Activated T-cell treated with anti-CD3 and anti-CD28 coated beads, Interleukin-2, amount 50 U/mL, for 4 hours (primary cell): Measurements from ENCODE around the gene INPP4A. TPM values are rescaled to one million over a fixed set of nuclear protein-coding genes. Genes with fewer than 3 reads are reported as not detected.
"Not testable (repeated sequence)": the region's sequence is repeated elsewhere in the genome, so short reads cannot be mapped to it uniquely, and the experiment has no call there.

Source experiments
- ATAC-seq, 2 donors: fragments of 200-7000 bp; cut with Tn5 transposase; one replicate each; pipeline ENCODE4 v1.10.0; 2021
- DNase-seq: peaks from one replicate; pipeline ENCODE4 v3.0.0-alpha.2; 2020
- H3K27me3 Mint-ChIP-seq: one replicate; pipeline ENCODE4 v1.8.0; 2021; ENCODE audit warnings: low read depth, mixed read lengths
- H3K36me3 Mint-ChIP-seq: one replicate; pipeline ENCODE4 v1.8.0; 2022; ENCODE audit warnings: mixed read lengths; ENCODE audit not compliant: insufficient read depth
- H3K4me1 Mint-ChIP-seq: one replicate; pipeline ENCODE4 v1.8.0; 2021; ENCODE audit warnings: low read depth, mixed read lengths
- H3K4me3 Mint-ChIP-seq: one replicate; pipeline ENCODE4 v1.8.0; 2021; ENCODE audit warnings: mild to moderate bottlenecking, moderate library complexity, mixed read lengths
- H3K9me3 Mint-ChIP-seq: one replicate; pipeline ENCODE4 v1.8.0; 2021; ENCODE audit warnings: mixed read lengths
- total RNA-seq, 3 donors: library from RNA; stranded (reverse); gene quantifications; one replicate each; pipeline ENCODE4 v1.2.1, GENCODE V29; 2021

INPP4A gene
- total RNA-seq, 3 donors from 2014 or later: 17.3 to 24.0 (median 17.3) TPM

GRCh38 chr2:98419977-98420725, 24.5 kb upstream of the INPP4A start:
- H3K27me3 Mint-ChIP-seq: no peaks in the 10 kb centered on the region
- H3K9me3 Mint-ChIP-seq: peaks cover 10% of the 10 kb centered on the region
- H3K4me3 Mint-ChIP-seq: no peak overlapping the region
- DNase-seq (no peak), ATAC-seq (no peak)
- H3K36me3 Mint-ChIP-seq: peaks cover 2% of the 10 kb centered on the region
- H3K4me1 Mint-ChIP-seq: no peaks in the 10 kb centered on the region

DNA sequence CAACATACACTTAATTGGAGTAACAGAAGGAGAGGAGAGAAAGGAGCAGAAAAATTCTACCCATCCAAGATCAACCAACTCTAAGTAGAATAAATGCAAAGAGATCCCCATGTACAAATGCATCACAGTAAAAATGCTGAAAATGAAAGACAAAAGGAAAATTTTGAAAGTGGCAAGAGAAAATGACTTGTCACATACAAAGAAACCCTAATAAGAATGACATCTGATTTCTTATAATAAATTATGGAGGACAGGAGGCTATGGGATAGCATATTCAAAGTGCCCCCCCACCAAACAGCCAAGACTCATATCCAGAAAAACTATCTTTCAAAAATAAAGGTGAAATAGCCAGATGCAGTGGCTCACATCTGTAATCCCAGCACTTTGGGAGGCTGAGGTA, 22.2 kb upstream of the INPP4A start:
- ATAC-seq (no peak), DNase-seq (no peak)
- H3K27me3 Mint-ChIP-seq: no peaks in the 10 kb centered on the region
- peaks cover 10% of the 10 kb centered on the region for H3K9me3 Mint-ChIP-seq
- no peak overlapping the region for H3K4me3 Mint-ChIP-seq
- H3K4me1 Mint-ChIP-seq: no peaks in the 10 kb centered on the region
- H3K36me3 Mint-ChIP-seq: peaks cover 2% of the 10 kb centered on the region

DNA sequence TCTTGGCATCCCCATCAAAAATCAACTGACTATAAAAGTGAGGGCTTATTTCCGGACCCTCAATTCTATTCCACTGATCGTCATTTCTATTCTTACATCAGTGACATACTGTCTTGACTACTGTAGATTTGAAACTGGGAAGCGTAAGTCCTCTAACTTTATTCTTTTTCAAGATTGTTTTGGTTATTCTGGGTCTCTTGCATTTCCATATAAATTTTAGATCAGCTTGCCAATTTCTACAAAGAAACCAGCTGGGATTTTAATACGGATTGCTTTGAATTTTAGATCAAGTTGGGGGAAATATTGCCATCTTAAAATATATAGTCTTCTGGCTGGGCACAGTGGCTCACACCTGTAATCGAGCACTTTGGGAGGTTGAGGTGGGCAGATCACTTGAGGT, 17.9 kb upstream of the INPP4A start:
- Mint-ChIP-seq H3K9me3 (peaks cover 8% of the 10 kb centered on the region), H3K4me3 (no peak overlapping the region), H3K27me3 (no peaks in the 10 kb centered on the region), H3K36me3 (peaks cover 2% of the 10 kb centered on the region), H3K4me1 (no peaks in the 10 kb centered on the region)
- DNase-seq (no peak), ATAC-seq (no peak)

DNA sequence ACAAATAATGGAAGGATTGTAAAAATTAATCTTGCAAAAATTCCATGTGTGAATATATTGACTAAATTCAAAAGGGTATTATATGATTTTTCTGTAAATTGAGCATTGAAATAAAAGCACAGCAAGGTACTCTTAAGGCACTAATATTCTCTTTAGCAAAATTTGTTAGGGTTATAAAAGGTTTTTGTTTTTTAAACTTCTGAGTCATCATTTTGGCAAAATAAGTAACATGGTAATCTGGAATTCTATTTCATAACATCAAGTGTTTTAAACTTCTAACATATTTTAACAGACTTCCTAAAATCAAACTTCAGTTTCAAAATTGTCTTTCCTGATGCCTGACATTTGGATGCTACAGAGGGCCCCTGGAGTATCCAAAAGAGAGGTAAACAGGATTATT, 12.5 kb upstream of the INPP4A start:
- Mint-ChIP-seq H3K4me3 (no peak overlapping the region), H3K9me3 (peaks cover 9% of the 10 kb centered on the region), H3K36me3 (no peaks in the 10 kb centered on the region), H3K27me3 (no peaks in the 10 kb centered on the region), H3K4me1 (no peaks in the 10 kb centered on the region)
- ATAC-seq: no peak
- DNase-seq: no peak

DNA sequence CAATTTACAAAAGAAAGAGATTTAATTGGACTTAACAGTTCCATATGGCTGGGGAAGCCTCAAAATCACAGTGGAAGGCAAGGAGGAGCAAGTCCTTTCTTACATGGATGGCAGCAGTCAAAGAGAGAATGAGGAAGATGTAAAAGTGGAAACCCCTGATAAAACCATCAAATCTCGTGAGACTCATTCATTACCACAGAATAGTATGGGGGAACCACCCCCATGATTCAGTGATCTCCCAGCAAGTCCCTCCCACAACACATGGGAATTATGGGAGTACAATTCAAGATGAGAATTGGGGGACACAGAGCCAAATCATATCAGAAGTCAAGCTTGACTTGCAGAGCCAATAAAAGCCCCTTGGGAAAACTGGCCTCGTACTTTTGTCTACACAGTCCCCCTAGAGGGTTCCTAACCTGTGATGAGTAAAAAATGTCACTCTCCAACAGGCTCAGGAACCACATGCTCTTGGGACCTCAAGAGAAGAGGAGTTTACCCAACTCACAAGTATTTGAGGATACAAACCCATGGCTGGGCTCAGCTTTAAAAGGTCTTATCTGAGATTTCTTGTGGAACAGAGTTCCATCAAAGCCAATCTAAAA, 11.2 kb upstream of the INPP4A start:
- peaks cover 11% of the 10 kb centered on the region for H3K9me3 Mint-ChIP-seq
- ATAC-seq: no peak
- H3K4me3 Mint-ChIP-seq: no peak overlapping the region
- DNase-seq: no peak
- no peaks in the 10 kb centered on the region for H3K27me3 Mint-ChIP-seq
- H3K36me3 Mint-ChIP-seq: no peaks in the 10 kb centered on the region
- peaks cover 2% of the 10 kb centered on the region for H3K4me1 Mint-ChIP-seq

GRCh38 chr2:98434492-98434891, 10.2 kb upstream of the INPP4A start:
- peaks cover 12% of the 10 kb centered on the region for H3K4me1 Mint-ChIP-seq
- no peaks in the 10 kb centered on the region for H3K36me3 Mint-ChIP-seq
- ATAC-seq (no peak), DNase-seq (no peak)
- no peaks in the 10 kb centered on the region for H3K27me3 Mint-ChIP-seq
- H3K4me3 Mint-ChIP-seq: no peak overlapping the region
- H3K9me3 Mint-ChIP-seq: peaks cover 21% of the 10 kb centered on the region

DNA sequence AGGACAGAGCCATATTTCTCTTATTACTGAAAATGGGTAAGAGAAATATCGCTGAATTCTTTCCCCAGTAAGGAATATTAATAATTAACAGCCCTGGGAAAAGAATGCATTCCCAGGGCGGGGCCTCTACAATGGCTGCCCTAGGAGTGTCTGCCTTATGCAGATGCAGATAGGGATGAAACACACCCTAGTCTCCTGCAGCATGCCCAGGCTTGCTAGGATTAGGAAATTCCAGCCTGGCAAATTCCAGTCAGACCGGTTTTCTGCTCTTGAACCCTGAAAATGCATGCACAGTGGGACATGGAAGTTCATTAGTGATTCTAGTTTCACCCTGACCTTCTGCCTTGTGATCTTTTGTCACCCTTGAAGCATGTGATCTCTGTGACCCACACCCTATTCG, 9.0 kb upstream of the INPP4A start:
- peaks cover 26% of the 10 kb centered on the region for H3K9me3 Mint-ChIP-seq
- H3K36me3 Mint-ChIP-seq, H3K4me3 Mint-ChIP-seq, DNase-seq, H3K27me3 Mint-ChIP-seq, ATAC-seq: not testable (repeated sequence)
- peaks cover 13% of the 10 kb centered on the region for H3K4me1 Mint-ChIP-seq

DNA sequence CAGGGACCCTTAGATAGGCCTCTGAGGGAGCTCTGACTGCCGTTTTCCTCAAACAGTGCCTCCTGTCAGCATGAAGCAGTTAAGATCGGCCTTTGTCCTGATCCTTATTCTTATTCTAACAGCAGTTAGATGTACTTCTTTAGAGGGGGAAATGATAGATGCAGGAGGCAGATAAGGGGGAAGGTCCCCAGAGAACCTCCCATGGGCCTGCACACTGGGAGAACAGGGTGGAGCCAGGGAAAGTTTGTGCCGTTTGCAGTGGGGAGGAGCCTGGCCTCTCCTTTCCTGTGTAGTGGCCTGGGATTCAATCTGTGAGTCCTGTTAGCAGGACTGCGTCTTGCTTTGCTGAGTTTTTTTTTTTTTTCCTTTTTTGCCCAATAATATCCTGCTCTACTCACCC, 7.9 kb upstream of the INPP4A start:
- DNase-seq (no peak), ATAC-seq (no peak)
- H3K4me1 Mint-ChIP-seq: peaks cover 13% of the 10 kb centered on the region
- H3K9me3 Mint-ChIP-seq: peaks cover 26% of the 10 kb centered on the region
- H3K4me3 Mint-ChIP-seq: no peak overlapping the region
- H3K36me3 Mint-ChIP-seq: no peaks in the 10 kb centered on the region
- no peaks in the 10 kb centered on the region for H3K27me3 Mint-ChIP-seq

DNA sequence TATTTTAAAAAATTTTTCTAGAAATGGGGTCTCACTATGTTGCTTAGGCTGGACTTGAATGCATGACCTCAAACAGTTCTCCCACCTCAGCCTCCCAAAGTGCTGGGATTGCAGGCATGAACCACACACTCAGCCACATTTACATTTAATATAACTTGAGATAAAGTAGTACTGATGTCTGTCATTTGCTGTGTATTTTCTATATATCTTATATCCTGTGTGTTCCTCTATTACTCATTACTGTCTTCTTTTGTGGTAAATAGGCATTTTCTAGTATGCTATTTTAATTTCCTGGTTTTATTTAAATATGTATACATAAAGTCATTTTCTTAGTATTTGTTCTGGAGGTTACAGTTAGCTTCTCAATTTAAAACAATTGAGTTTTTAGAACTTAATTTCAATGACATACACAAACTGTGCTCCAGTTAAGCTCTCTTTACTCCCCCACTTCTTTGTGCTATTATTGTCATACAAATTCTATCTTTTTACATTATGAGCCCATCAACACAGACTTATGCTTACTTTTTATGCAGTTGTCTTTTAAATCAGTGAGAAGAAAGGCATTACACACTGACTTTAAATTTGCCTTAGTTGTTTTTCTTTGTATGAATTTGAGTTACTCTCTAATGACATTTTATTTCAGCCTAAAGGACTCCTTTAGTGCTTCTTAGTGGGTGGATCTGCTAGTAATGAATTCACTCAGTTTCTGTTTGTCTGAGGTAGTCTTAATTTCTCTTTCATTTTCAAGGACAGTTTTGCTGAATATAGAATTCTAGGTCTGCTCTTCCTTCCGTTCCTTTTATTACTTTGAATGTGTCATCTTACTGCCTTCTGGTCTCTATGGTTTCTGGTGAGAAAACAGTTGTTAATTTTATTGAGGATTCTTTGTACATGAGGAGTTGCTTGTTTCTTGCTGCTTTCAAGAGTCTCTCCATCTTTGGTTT, 6.2 kb upstream of the INPP4A start:
- ATAC-seq: peak; percentile 90 to 95
- DNase-seq: no peak
- Mint-ChIP-seq H3K4me3 (peak overlapping the region; percentile 4), H3K36me3 (no peaks in the 10 kb centered on the region), H3K27me3 (no peaks in the 10 kb centered on the region), H3K9me3 (peaks cover 21% of the 10 kb centered on the region), H3K4me1 (peaks cover 13% of the 10 kb centered on the region)

GRCh38 chr2:98441706-98442450, 2.8 kb upstream of the INPP4A start:
- no peaks in the 10 kb centered on the region for H3K27me3 Mint-ChIP-seq
- no peak for DNase-seq

GRCh38 chr2:98442488-98442887, 2.2 kb upstream of the INPP4A start:
- DNase-seq: no peak
- no peaks in the 10 kb centered on the region for H3K36me3 Mint-ChIP-seq
- H3K4me1 Mint-ChIP-seq: peaks cover 37% of the 10 kb centered on the region

More at GRCh38 chr2:98441706-98442450, 2.8 kb upstream of the INPP4A start:
- H3K4me3 Mint-ChIP-seq: peak overlapping the region; percentile 24
- H3K36me3 Mint-ChIP-seq: no peaks in the 10 kb centered on the region
- no peak for ATAC-seq
- H3K4me1 Mint-ChIP-seq: peaks cover 32% of the 10 kb centered on the region
- H3K9me3 Mint-ChIP-seq: peaks cover 17% of the 10 kb centered on the region

DNA sequence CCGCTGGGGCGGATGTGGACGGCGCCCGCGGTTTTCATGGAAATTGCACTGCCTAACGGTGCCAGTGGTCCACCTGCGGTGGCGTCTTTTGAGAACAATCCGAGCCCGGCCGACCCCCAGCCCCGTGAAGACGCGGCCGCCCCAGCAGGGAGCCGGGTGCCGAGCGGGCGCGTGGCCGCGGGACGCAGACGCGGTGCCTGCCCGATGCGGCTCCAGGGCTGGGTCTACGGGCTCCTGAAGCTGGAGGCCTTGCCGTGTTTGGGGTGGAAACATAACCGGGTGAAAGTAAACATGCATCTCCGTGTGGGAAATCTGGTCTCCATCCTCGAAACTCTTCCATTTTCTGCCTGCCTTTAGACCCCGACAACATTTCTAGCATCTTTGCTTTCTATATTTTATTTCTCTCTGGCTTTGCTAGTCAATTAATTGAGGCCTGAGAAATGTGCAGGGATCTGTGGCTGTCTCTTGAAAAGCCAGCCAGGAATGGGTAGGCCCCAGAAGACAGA, 572 bp downstream of the INPP4A start:
- H3K36me3 Mint-ChIP-seq: no peaks in the 10 kb centered on the region
- peaks cover 50% of the 10 kb centered on the region for H3K4me1 Mint-ChIP-seq
- H3K27me3 Mint-ChIP-seq: no peaks in the 10 kb centered on the region
- no peak for DNase-seq
- no peaks in the 10 kb centered on the region for H3K9me3 Mint-ChIP-seq
- ATAC-seq: peak; percentile 35 to 49
- H3K4me3 Mint-ChIP-seq: peak overlapping the region; percentile 97

More at GRCh38 chr2:98442488-98442887, 2.2 kb upstream of the INPP4A start:
- ATAC-seq: no peak
- Mint-ChIP-seq H3K4me3 (peak overlapping the region; percentile 24), H3K27me3 (no peaks in the 10 kb centered on the region), H3K9me3 (peaks cover 17% of the 10 kb centered on the region)

DNA sequence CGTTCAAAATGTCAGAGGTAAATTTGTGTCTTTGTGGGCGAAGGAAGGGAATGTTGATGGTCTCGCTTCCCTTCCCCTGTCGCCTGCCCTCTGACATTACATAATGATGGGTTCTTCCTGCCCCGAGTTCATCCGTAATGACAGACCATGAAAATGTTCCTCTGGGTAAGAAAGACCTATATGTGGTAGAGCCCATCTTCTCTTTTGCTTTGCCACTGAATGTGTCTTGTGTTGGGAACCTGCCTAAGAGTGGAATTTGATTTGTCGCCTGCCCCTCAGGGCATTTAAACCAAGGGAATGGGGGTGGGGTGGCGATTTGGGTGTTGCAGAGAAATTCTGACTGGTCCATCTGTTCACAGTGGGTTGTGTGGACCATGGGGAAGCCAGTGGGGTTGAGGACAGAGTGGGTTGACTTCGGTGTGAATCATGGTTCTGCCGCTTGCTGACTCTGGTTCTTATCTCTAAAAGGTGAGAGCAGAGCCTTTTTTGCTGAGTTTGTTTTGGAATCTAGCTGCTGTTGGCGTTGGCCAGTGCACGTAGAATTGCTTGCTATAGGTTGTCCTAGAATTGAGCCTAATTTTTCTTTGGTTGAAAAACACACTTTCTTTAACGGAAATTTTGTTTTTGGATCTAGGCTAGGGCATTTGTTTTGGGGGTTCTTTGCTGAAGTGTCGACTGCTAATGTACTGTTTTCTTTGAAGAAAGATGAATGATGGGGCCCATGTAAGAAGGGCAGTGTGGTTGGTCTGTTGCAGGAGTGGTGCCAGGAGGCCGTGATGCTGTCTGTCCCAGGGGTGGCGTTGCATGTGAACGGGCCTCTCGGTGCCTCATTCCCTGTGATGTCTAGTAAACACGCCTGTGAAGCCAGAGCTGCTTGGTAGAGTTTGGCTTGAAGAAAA, 1.3 kb downstream of the INPP4A start:
- DNase-seq (no peak), ATAC-seq (peak; percentile 34 to 39)
- H3K4me1 Mint-ChIP-seq: peaks cover 57% of the 10 kb centered on the region
- H3K9me3 Mint-ChIP-seq: no peaks in the 10 kb centered on the region
- H3K36me3 Mint-ChIP-seq: no peaks in the 10 kb centered on the region
- no peaks in the 10 kb centered on the region for H3K27me3 Mint-ChIP-seq
- peak overlapping the region; percentile 97 for H3K4me3 Mint-ChIP-seq
